GM12864 (cell line): Measurements from ENCODE around the gene SFMBT2.

Experiments used
- DNase-seq: peaks from one replicate; pipeline ENCODE4 v3.0.0-alpha.2; 2011; ENCODE audit warnings: low read depth
- H3K4me3 ChIP-seq: 2 replicates; pipeline ENCODE4 v1.5.1; 2011; ENCODE audit warnings: mild to moderate bottlenecking, low read depth, low read length, control low read depth
- CTCF ChIP-seq: IDR thresholded peaks from 2 replicates; pipeline ENCODE4 v1.5.1; 2011; ENCODE audit warnings: low read depth, mild to moderate bottlenecking, moderate library complexity, low read length, control low read depth, inconsistent platforms; ENCODE audit errors: missing control alignments

Gene SFMBT2

GRCh38 chr10:7205656-7206055 is 205.2 kb downstream of the SFMBT2 start:
- H3K4me3 ChIP-seq, result no peak overlapping the region
- DNase-seq, result no peak
- no peak for TF ChIP-seq CTCF

- no peak for DNase-seq
- no peak for TF ChIP-seq CTCF
- no peak overlapping the region for H3K4me3 ChIP-seq
These were observed 208.0 kb downstream of the SFMBT2 start for GRCh38 chr10:7202793-7203355.

- TF ChIP-seq CTCF, result no peak
- DNase-seq, result no peak
These were observed 211.6 kb downstream of the SFMBT2 start for GRCh38 chr10:7199152-7199760.

GRCh38 chr10:7196284-7196683 is 214.6 kb downstream of the SFMBT2 start:
- no peak for DNase-seq
- H3K4me3 ChIP-seq, result no peak overlapping the region
- TF ChIP-seq CTCF, result no peak

More at GRCh38 chr10:7199152-7199760, 211.6 kb downstream of the SFMBT2 start:
- no peak overlapping the region for H3K4me3 ChIP-seq

GRCh38 chr10:7195118-7195517 is 215.7 kb downstream of the SFMBT2 start:
- DNase-seq, result no peak
- H3K4me3 ChIP-seq, result no peak overlapping the region
- no peak for TF ChIP-seq CTCF

GRCh38 chr10:7194571-7194970 is 216.3 kb downstream of the SFMBT2 start:
- DNase-seq, result no peak
- TF ChIP-seq CTCF, result no peak
- no peak overlapping the region for H3K4me3 ChIP-seq

GRCh38 chr10:7193369-7193768 is 217.5 kb downstream of the SFMBT2 start:
- DNase-seq, result no peak
- no peak overlapping the region for H3K4me3 ChIP-seq
- no peak for TF ChIP-seq CTCF
